ENCODE results near the gene PTDSS2. TPM values are rescaled to one million over a fixed set of nuclear protein-coding genes. Genes with fewer than 3 reads are reported as not detected.
A peak's percentile ranks its signal among the peaks of the same experiment; 100 is the strongest.

PTDSS2 gene
- total and polyA plus RNA-seq, 9 of the 15 experiments (the other 6 are each of a cell fraction or from before 2014, with no cell fraction given) = 0.45 to 53.9 (median 17.2) TPM

GRCh38 chr11:452203-452744, 2.2 kb downstream of the PTDSS2 start:
- in situ Hi-C loops (cut with MboI) = loop anchor here (5.0 kb wide), 1 partner anchor 50 kb away; no protein-coding TSS in a partner anchor
- CTCF ChIA-PET (ENCODE audit: low intra/inter-chr PET ratio) = no interaction called here

More at GRCh38 chr11:452203-452744, 2.2 kb downstream of the PTDSS2 start:
- Histone ChIP-seq H3K9ac (ENCODE audit: insufficient read depth in 1 of 2, low read depth in 2 of 2, low read length in 2 of 2) (peak overlapping the region in 1 of 2 experiments; percentile 100; a peak in 1 of 4 replicates), H2AFZ (ENCODE audit: low read depth, low read length) (no peak overlapping the region), H4K20me1 (replicated peaks; ENCODE audit: control insufficient read depth, insufficient read depth, low read length) (no peaks in the 10 kb centered on the region), H3K36me3 (ENCODE audit: control insufficient read depth, insufficient read depth, low read length) (peaks cover 58% of the 10 kb centered on the region; the same call in 2 of the 3 replicates), H3K27me3 (ENCODE audit: control insufficient read depth in 2 of 2, insufficient read depth in 2 of 2, low read length in 2 of 2) (no peaks in the 10 kb centered on the region), H3K79me2 (ENCODE audit: control insufficient read depth, insufficient read depth, low read length) (peaks cover 88% of the 10 kb centered on the region), H3K9me3 (replicated peaks; ENCODE audit: control insufficient read depth, insufficient read depth, low read depth, low read length) (no peaks in the 10 kb centered on the region), H3K9me1 (ENCODE audit: control insufficient read depth, insufficient read depth, low read length) (no peaks in the 10 kb centered on the region), H3K4me2 (ENCODE audit: insufficient read depth, low read length) (no peak overlapping the region), H3K4me1 (replicated peaks in 1 of 2; ENCODE audit: control insufficient read depth in 2 of 2, insufficient read depth in 2 of 2, low read length in 2 of 2) (peaks cover 19 to 73% of the 10 kb centered on the region in 2 experiments; a peak in 4 of 5 replicates), H3K4me3 (no peak overlapping the region), H3K27ac (ENCODE audit: extremely low read depth, low read depth, low read length) (no peak overlapping the region)
- FAIRE-seq (no peak), DNase-seq (ENCODE audit: extremely low read depth in 1 of 4, low spot score in 3 of 4) (no peak), ATAC-seq (no peak)
- BruUV-seq (replicated peaks) = no TSS peak
- POLR2A ChIA-PET = interaction anchor here (0.7 to 2.0 kb wide), 3 partner anchors 8 to 215 kb away, joined by 3 to 16 read pairs (median 4); no protein-coding TSS in a partner anchor
- intact Hi-C loops (cut with micrococcal nuclease) = no loop called here
- TF ChIP-seq RFX1 (IDR thresholded peaks at IDR 0.05) (no peak), MGA (IDR thresholded peaks at IDR 0.05) (no peak), POLR2H (tag; IDR thresholded peaks at IDR 0.05; ENCODE audit: low read depth) (no peak), RHOXF2B (CRISPR knock-in tag; conservative IDR thresholded peaks at IDR 0.05) (no peak)
- WGBS (ENCODE audit: insufficient coverage, low coverage, missing lambda C conversion rate) = 94% methylated on average over 11 of the region's 12 CpGs
